ENCODE measurements around the gene SIGLEC5. TPM values are rescaled to one million over a fixed set of nuclear protein-coding genes. Genes with fewer than 3 reads are reported as not detected.

The SIGLEC5 gene
- total and polyA plus RNA-seq, 2 experiments from 2014 or later = not detected

- TF ChIP-seq CTCF (conservative IDR thresholded peaks at IDR 0.05; ENCODE audit: low read depth in 2 of 2) (no peak), CREB1 (CRISPR knock-in tag; IDR thresholded peaks at IDR 0.05; ENCODE audit: low read depth) (no peak), JUNB (IDR thresholded peaks at IDR 0.05; ENCODE audit: unreplicated experiment) (no peak)
These were observed 64.6 kb downstream of the SIGLEC5 start (continued) for GRCh38 chr19:51565583-51565982.

GRCh38 chr19:51564791-51565190, 65.4 kb downstream of the SIGLEC5 start:
- H3K4me1 Mint-ChIP-seq = no peaks in the 10 kb centered on the region
- H3K36me3 Mint-ChIP-seq (ENCODE audit: low read depth) = no peaks in the 10 kb centered on the region
- H3K27me3 Mint-ChIP-seq (ENCODE audit: insufficient read depth, low read depth, poor library complexity) = peaks cover 3% of the 10 kb centered on the region
- no peaks in the 10 kb centered on the region for H3K79me2 ChIP-seq (replicated peaks; ENCODE audit: insufficient read depth)
- H3K9me2 ChIP-seq (ENCODE audit: insufficient read depth) = no peaks in the 10 kb centered on the region
- no peaks in the 10 kb centered on the region for H4K20me1 ChIP-seq (replicated peaks; ENCODE audit: insufficient read depth)
- peaks cover 50% of the 10 kb centered on the region for H3K9me3 Mint-ChIP-seq
- no peak overlapping the region for H3K4me3 ChIP-seq
- DNase-seq (ENCODE audit: low spot score) (peak; percentile 66), ATAC-seq (peak; percentile 94)
- no peaks in the 10 kb centered on the region for H3K4me1 ChIP-seq (ENCODE audit: insufficient read depth)
- TF ChIP-seq POLR2AphosphoS5 (IDR thresholded peaks at IDR 0.05; ENCODE audit: low read depth) (no peak), STAT1 (IDR thresholded peaks at IDR 0.05; ENCODE audit: unreplicated experiment) (no peak), ZNF331 (CRISPR knock-in tag; IDR thresholded peaks at IDR 0.05; ENCODE audit: low read depth) (no peak), CTCF (conservative IDR thresholded peaks at IDR 0.05; ENCODE audit: low read depth in 2 of 2) (peak; percentile 51 to 65), EZH2 (IDR thresholded peaks at IDR 0.05; ENCODE audit: low read depth, unreplicated experiment) (no peak), ZNF462 (CRISPR knock-in tag; IDR thresholded peaks at IDR 0.05) (no peak), NANOG (IDR thresholded peaks at IDR 0.05; ENCODE audit: borderline replicate concordance) (no peak), EZH2phosphoT487 (IDR thresholded peaks at IDR 0.05; ENCODE audit: unreplicated experiment) (no peak), REST (IDR thresholded peaks at IDR 0.05; ENCODE audit: unreplicated experiment) (no peak)
- H3F3A ChIP-seq (replicated peaks; ENCODE audit: low read depth) = no peaks in the 10 kb centered on the region
- H2AFZ ChIP-seq = peak overlapping the region; percentile 88; the same call in 1 of the 2 replicates
- no peak overlapping the region for H3K4me2 ChIP-seq
- H3K36me3 ChIP-seq (ENCODE audit: insufficient read depth) = no peaks in the 10 kb centered on the region
- no peak overlapping the region for H3K4me3 Mint-ChIP-seq
- H3K27me3 ChIP-seq (ENCODE audit: insufficient read depth) = peaks cover 8% of the 10 kb centered on the region; the same call in 1 of the 2 replicates
- no peak overlapping the region for H3K27ac ChIP-seq (ENCODE audit: low read depth)
- no peak overlapping the region for H3K27ac Mint-ChIP-seq
